ENCODE measurements around the gene FAM161A.
"Not testable (repeated sequence)": the region's sequence is repeated elsewhere in the genome, so short reads cannot be mapped to it uniquely, and the experiment has no call there.

The FAM161A gene

DNA sequence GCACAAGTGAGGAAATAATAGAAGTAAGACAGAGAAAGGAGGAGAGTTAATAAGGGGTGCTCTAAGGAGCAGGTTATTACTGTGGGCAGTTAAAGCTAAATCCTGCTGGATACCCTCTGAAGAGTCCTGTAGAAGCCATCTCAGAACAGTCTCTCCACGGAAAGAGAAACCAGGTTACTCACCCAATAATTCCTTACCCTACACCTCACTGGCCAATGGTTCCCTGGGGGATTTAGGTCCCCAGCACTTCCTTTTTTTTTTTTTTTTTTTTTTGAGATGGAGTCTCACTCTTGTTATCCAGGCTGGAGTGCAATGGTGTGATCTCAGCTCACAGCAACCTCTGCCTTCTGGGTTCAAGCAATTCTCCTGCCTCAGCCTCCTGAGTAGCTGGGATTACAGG is 43.7 kb downstream of the FAM161A start:
- H3K9me3 Mint-ChIP-seq; H3K27ac Mint-ChIP-seq; H3K4me1 Mint-ChIP-seq; ATAC-seq; H3K36me3 Mint-ChIP-seq; DNase-seq (ENCODE audit: low spot score in 2 of 2); H3K4me3 Mint-ChIP-seq: not testable (repeated sequence)

GRCh38 chr2:61808693-61809092 is 45.2 kb downstream of the FAM161A start:
- ATAC-seq; H3K27ac Mint-ChIP-seq; H3K4me3 Mint-ChIP-seq; H3K36me3 Mint-ChIP-seq; DNase-seq (ENCODE audit: low spot score in 2 of 2); H3K9me3 Mint-ChIP-seq; H3K4me1 Mint-ChIP-seq: not testable (repeated sequence)

DNA sequence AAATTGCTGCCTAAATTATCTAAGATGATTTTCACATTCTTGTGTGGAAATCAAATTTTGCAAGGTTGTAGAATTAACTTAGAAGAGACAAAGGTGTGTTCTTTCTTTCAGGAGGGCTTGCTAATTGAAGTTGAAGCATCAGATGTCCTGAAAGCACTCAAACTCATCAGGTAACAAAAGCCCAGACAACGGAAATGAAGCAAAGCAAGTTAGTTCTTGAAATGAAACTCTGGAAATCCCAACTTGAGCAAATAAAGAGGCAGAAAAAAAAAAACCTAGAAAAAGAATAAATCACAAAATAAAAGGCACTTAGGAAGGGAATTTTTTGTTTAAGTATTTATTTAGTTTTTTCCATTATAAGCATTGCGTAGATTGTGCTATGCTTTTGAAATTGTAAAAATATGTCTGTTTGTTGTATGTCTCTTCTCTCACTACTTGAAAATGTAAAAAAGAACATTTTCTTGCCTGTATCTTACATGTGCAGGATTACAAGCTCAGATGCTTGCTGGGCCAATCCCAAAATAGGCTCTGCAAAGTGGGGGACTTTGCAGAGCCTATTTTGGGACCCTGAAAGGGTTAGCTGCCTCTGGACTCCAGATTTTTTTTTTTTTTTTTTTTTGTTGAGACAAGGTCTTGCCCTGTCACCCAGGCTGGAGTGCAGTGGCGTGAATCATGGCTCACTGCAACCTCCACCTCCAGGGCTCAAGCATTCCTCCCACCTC is 46.7 kb downstream of the FAM161A start:
- Mint-ChIP-seq H3K36me3 (no peaks in the 10 kb centered on the region), H3K27ac (no peak overlapping the region), H3K4me1 (no peaks in the 10 kb centered on the region), H3K9me3 (no peaks in the 10 kb centered on the region), H3K4me3 (no peak overlapping the region)
- ATAC-seq (no peak), DNase-seq (ENCODE audit: low spot score in 2 of 2) (no peak)

- Mint-ChIP-seq H3K9me3 (no peaks in the 10 kb centered on the region), H3K4me3 (no peak overlapping the region), H3K27ac (no peak overlapping the region)
Measured at GRCh38 chr2:61802548-61802947, 51.3 kb downstream of the FAM161A start.

DNA sequence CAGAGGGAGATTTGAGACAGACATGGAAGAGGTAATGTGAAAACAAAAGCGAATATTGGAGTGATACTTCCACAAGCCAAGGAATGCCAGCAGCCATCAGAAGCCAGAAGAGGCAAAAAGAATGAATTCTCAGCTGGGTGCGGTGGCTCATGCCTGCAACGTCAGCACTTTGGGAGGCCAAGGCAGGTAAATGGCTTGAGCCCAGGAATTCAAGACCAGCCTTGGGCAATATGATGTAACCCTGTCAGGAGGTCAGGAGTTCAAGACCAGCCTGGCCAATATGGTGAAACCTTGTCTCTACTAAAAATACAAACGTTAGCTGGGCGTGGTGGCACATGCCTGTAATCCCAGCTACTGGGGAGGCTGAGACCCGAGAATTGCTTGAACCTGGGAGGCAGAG is 54.8 kb downstream of the FAM161A start:
- ATAC-seq (no peak), DNase-seq (ENCODE audit: low spot score in 2 of 2) (no peak)
- Mint-ChIP-seq H3K4me1 (no peaks in the 10 kb centered on the region), H3K36me3 (no peaks in the 10 kb centered on the region), H3K9me3 (no peaks in the 10 kb centered on the region), H3K4me3 (no peak overlapping the region), H3K27ac (no peak overlapping the region)

More at GRCh38 chr2:61802548-61802947, 51.3 kb downstream of the FAM161A start:
- ATAC-seq (no peak), DNase-seq (ENCODE audit: low spot score in 2 of 2) (no peak)
- Mint-ChIP-seq H3K36me3 (no peaks in the 10 kb centered on the region), H3K4me1 (no peaks in the 10 kb centered on the region)

- H3K9me3 Mint-ChIP-seq; ATAC-seq; H3K27ac Mint-ChIP-seq; H3K36me3 Mint-ChIP-seq; H3K4me3 Mint-ChIP-seq; DNase-seq (ENCODE audit: low spot score in 2 of 2); H3K4me1 Mint-ChIP-seq: not testable (repeated sequence)
Measured at GRCh38 chr2:61797446-61797845, 56.4 kb downstream of the FAM161A start.

DNA sequence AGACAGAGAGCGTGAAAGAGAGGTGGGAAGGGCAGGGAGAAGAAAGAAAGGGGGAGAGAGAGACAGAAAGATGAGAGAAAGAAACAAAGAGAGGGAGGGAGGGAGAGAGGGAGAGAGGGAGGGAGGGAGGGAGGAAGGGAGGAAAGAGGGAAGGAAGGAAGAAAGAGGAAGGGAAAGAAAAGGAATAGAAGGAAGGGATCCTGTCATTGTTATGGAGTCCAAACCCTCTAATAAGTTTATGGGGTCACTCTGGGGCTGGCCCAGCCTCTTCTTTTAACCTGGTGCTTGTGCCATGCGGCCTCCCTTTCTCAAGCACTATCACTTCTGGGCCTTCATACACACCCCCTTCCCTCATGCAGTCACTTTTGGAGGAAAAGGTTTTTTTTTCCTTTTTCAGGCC is 58.5 kb downstream of the FAM161A start:
- peaks cover 5% of the 10 kb centered on the region for H3K4me1 Mint-ChIP-seq
- H3K9me3 Mint-ChIP-seq, result no peaks in the 10 kb centered on the region
- DNase-seq (ENCODE audit: low spot score in 2 of 2) (no peak), ATAC-seq (no peak)
- no peak overlapping the region for H3K4me3 Mint-ChIP-seq
- no peaks in the 10 kb centered on the region for H3K36me3 Mint-ChIP-seq
- peak overlapping the region; percentile 7 for H3K27ac Mint-ChIP-seq

DNA sequence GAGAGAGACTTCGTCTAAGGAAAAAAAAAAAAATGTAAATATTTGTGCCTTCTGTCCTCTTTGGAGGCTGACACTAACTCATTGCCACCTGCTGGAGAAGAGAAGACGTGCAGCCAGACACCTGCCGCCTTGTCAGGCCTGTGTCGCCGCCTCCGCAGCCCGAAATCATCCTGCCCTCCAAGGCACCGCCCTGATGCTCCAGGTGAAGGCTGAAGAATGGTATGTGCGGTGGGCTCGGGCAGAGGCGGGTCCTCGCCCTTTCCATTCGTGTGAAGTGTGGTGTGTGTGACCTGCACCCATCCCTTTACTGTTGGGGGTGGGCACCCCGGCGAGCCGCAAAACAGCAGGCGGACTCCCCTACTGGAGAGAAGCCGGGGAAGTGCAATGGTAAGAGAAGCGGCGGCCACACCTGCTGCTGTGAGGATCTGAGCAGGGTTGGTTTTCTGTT is 60.4 kb downstream of the FAM161A start:
- H3K27ac Mint-ChIP-seq, result no peak overlapping the region
- ATAC-seq, result peak; percentile 96

DNA sequence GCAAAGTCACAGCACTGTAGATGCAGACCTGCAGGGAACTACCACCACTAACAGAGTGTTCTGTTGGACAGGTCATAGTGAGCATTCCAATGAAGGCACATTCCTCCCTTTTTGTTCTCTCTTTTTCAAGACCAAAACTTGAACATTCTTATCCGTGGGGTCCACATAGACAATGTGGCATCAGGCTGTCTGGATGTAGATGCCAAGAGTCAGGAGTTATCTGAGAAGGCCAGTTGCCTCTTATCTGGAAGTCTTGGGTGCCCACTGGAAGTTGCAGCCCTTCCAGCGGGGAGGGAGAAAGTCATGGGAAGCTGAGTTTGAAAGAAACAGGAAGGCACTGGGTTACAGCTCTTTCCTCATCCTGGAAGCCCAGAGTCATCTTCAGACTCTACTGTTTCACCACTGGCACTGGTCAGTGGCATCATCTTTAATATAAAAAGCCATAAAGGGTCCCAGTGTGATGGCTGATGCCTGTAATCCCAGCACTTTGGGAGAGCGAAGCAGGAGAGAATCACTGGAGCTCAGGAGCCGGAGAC is 61.4 kb downstream of the FAM161A start:
- no peaks in the 10 kb centered on the region for H3K9me3 Mint-ChIP-seq
- no peak for DNase-seq (ENCODE audit: low spot score in 2 of 2)
- ATAC-seq, result no peak
- no peak overlapping the region for H3K27ac Mint-ChIP-seq
- H3K36me3 Mint-ChIP-seq, result no peaks in the 10 kb centered on the region
- no peak overlapping the region for H3K4me3 Mint-ChIP-seq
- peaks cover 5% of the 10 kb centered on the region for H3K4me1 Mint-ChIP-seq

More for the DNA sequence above, 60.4 kb downstream of the FAM161A start:
- Mint-ChIP-seq H3K4me1 (peaks cover 5% of the 10 kb centered on the region), H3K36me3 (no peaks in the 10 kb centered on the region), H3K4me3 (peak overlapping the region; percentile 48), H3K9me3 (no peaks in the 10 kb centered on the region)
- DNase-seq (ENCODE audit: low spot score in 2 of 2), result peak; percentile 40 to 81

- DNase-seq (ENCODE audit: low spot score in 2 of 2) (no peak), ATAC-seq (no peak)
- no peak overlapping the region for H3K27ac Mint-ChIP-seq
- H3K4me1 Mint-ChIP-seq, result peaks cover 5% of the 10 kb centered on the region
- H3K36me3 Mint-ChIP-seq, result no peaks in the 10 kb centered on the region
- H3K9me3 Mint-ChIP-seq, result no peaks in the 10 kb centered on the region
- H3K4me3 Mint-ChIP-seq, result no peak overlapping the region
Measured at GRCh38 chr2:61789807-61790602, 63.9 kb downstream of the FAM161A start.

DNA sequence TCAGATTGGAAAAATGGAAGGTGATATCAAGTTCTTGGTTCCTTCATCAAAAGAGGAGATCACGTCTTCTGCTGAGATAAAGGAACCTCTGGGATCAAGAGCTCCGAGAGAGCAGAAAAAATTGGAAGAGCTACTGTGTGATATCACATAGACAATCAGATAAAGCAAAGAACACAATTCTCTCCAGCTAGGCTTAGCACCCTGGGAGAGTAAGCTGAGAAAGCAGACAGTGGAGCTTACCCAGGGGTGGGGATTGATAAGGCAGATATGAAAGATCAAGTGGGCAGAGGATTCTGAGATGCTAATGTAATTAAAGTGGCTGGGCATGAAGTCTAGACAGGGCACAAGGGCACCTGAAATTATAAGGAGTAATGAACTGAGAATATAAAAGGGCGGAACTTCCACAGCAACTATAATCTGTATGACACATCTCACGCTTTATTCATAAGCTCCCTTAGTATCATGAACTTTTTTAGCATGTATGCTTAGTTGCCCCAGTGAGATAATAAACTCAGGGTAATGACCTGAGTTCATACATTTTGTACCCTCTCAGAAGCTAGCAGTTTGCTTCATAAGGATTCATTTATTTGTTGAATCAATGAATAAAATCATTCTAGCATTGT is 65.8 kb downstream of the FAM161A start:
- DNase-seq (ENCODE audit: low spot score in 2 of 2) (no peak), ATAC-seq (no peak)
- Mint-ChIP-seq H3K9me3 (no peaks in the 10 kb centered on the region), H3K36me3 (no peaks in the 10 kb centered on the region), H3K4me1 (no peaks in the 10 kb centered on the region), H3K27ac (no peak overlapping the region), H3K4me3 (no peak overlapping the region)

DNA sequence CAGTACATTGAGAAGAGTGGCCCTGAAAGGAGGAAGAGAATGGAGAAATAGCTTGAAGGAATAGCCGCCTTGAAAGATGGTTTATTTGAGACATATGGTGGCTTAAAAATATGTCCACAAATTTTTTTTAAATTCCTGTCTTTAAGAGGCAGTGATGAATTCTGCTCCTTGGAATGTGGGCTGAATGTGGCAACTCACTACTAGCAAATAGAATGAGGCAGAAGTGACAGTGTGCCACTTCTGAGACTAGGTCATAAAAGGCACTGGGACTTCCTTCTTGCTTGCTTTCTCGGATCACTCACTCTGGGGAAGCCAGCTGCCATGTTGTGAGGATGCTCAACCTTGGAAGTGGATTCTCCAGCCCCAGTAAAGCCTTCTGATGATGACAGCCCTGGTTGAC is 67.0 kb downstream of the FAM161A start:
- Mint-ChIP-seq H3K4me1 (no peaks in the 10 kb centered on the region), H3K9me3 (no peaks in the 10 kb centered on the region), H3K4me3 (no peak overlapping the region), H3K36me3 (no peaks in the 10 kb centered on the region), H3K27ac (no peak overlapping the region)
- ATAC-seq, result no peak
- DNase-seq (ENCODE audit: low spot score in 2 of 2), result no peak

DNA sequence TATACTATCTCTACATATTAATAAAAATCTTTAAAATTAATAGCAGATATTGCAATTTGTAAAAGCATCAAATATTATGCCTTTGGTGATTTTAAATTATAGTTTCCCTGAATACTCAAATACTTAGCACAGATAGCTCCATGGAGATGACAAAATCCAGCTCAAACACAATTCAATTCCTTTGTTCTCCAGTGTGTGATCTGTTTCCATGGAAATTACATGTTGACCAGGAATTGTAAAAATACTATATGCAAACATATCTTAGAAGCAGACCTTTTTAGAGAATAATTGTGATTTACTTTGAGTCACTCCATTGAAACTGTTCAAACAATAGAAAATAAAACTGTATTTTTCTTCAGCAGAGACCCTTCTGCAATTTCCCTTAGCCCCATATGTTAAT is 68.3 kb downstream of the FAM161A start:
- no peak for ATAC-seq
- no peaks in the 10 kb centered on the region for H3K36me3 Mint-ChIP-seq
- H3K4me3 Mint-ChIP-seq, result no peak overlapping the region

GRCh38 chr2:61784643-61785042 is 69.2 kb downstream of the FAM161A start:
- ATAC-seq (peak; percentile 51), DNase-seq (ENCODE audit: low spot score in 2 of 2) (no peak)
- peaks cover 2% of the 10 kb centered on the region for H3K9me3 Mint-ChIP-seq
- H3K27ac Mint-ChIP-seq, result no peak overlapping the region
- no peaks in the 10 kb centered on the region for H3K4me1 Mint-ChIP-seq
- no peak overlapping the region for H3K4me3 Mint-ChIP-seq
- H3K36me3 Mint-ChIP-seq, result no peaks in the 10 kb centered on the region

More for the DNA sequence above, 68.3 kb downstream of the FAM161A start:
- no peak for DNase-seq (ENCODE audit: low spot score in 2 of 2)
- H3K4me1 Mint-ChIP-seq, result no peaks in the 10 kb centered on the region
- H3K27ac Mint-ChIP-seq, result no peak overlapping the region
- H3K9me3 Mint-ChIP-seq, result peaks cover 2% of the 10 kb centered on the region

DNA sequence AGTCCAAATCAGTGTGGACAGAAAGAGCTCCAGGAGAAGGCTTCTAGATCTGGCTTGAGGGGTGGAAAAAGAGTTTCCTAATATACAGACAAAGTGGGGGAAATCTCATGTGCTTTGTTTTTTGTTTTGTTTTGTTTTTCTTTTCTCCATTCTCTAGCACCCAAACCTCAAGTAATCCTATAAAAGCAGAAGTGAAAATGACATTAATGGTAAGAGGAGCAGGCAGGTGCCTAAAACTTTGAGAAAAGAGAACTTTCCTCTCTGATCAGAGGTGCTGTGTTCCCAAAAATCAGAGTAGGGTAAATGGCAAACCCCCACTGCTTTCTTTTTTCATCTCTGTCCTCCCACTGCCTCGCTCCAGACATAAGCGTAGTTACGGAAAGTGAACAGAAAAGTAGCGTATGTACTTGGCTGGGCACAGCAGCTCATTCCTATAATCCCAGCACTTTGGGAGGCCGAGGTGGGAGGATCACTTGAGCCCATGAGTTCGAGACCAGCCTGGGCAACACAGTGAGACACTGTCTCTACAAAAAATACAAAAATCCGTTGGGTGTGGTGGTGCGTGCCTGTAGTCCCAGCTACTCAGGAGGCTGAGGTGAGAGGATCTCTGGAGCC is 77.8 kb downstream of the FAM161A start:
- H3K4me1 Mint-ChIP-seq, result no peaks in the 10 kb centered on the region
- H3K27ac Mint-ChIP-seq, result no peak overlapping the region
- no peak for DNase-seq (ENCODE audit: low spot score in 2 of 2)
- H3K36me3 Mint-ChIP-seq, result no peaks in the 10 kb centered on the region
- H3K4me3 Mint-ChIP-seq, result no peak overlapping the region
- peaks cover 2% of the 10 kb centered on the region for H3K9me3 Mint-ChIP-seq
- ATAC-seq, result no peak

All from stimulated activated effector memory CD8-positive, alpha-beta T cell treated with anti-CD3 and anti-CD28 coated beads, Interleukin-12 subunit alpha, Interleukin-12 subunit beta, amount 100 ng/mL, for 72 hours (primary cell).